Measurements from ENCODE around the gene ABHD2.
A peak's percentile ranks its signal among the peaks of the same experiment; 100 is the strongest.
"Not testable (repeated sequence)": the region's sequence is repeated elsewhere in the genome, so short reads cannot be mapped to it uniquely, and the experiment has no call there.

ABHD2 gene

DNA sequence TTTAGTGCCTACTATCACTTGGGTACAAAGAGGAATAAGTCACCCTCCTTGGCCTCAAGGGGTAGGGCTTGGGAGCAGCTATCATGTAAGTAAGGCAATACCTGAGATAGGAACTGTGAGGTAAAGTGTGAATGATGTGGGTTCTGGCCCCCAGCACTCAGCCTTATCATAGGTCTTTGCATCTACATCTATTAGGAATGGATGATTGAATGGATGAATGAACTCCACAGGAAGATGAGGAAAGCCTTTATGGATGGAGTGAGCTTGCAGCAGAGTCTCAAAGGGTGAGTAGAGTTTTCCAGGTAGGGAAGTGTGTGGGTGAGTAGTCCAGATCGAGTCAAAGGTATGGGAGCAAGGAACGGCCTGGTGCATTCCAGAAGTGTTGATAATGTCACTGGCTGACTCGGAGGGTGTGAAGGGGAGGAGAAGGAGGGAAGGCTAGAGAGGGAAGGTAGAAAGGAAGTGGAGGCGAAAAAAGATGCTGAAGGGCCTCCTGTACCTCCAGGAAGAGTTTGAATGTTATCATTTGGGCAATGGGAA lies 13.1 kb upstream of the ABHD2 start:
- H3K27me3 ChIP-seq (ENCODE audit: control insufficient read depth, insufficient read depth, low read length, poor library complexity, severe bottlenecking) = no peaks in the 10 kb centered on the region
- H3K27ac ChIP-seq (ENCODE audit: insufficient read depth, low read depth, low read length, poor library complexity, severe bottlenecking) = no peak overlapping the region
- no peak overlapping the region for H3K4me3 ChIP-seq (ENCODE audit: insufficient read depth, low read depth, low read length)
- no peaks in the 10 kb centered on the region for H3K4me1 ChIP-seq (ENCODE audit: control insufficient read depth, insufficient read depth, low read length)
- 88 to 92% methylated on average over 4 of the region's 4 CpGs for WGBS, 2 experiments
- no peaks in the 10 kb centered on the region for H3K36me3 ChIP-seq (ENCODE audit: control insufficient read depth, insufficient read depth, low read length)
- no peaks in the 10 kb centered on the region for H3K9me3 ChIP-seq (ENCODE audit: control insufficient read depth, low read length)

DNA sequence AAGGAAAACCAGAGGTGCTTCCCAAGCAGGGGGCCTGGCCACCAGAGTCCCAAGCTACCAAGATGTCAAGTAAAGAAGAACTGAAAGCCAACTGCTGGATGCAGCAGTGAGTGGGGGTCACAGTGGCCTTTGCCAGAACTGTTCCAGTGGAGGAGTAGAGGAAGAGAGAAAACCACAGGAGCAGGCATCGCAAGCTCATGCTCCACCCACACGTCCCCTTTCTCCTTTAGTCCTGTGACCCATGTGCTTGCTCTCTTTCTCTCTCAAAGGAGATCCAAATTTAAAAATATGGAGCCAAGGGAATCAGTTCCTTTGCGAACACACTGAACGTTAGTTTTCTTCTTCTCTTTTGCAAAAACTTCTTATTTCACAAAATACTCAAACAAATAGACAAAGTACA lies 12.4 kb upstream of the ABHD2 start:
- H3K4me1 ChIP-seq (ENCODE audit: control insufficient read depth, insufficient read depth, low read length) = no peaks in the 10 kb centered on the region
- no peaks in the 10 kb centered on the region for H3K36me3 ChIP-seq (ENCODE audit: control insufficient read depth, insufficient read depth, low read length)
- H3K27me3 ChIP-seq (ENCODE audit: control insufficient read depth, insufficient read depth, low read length, poor library complexity, severe bottlenecking) = no peaks in the 10 kb centered on the region
- H3K4me3 ChIP-seq (ENCODE audit: insufficient read depth, low read depth, low read length) = no peak overlapping the region
- no peaks in the 10 kb centered on the region for H3K9me3 ChIP-seq (ENCODE audit: control insufficient read depth, low read length)
- no peak overlapping the region for H3K27ac ChIP-seq (ENCODE audit: insufficient read depth, low read depth, low read length, poor library complexity, severe bottlenecking)
- WGBS, 2 experiments = 75 to 76% methylated on average over 4 of the region's 4 CpGs

DNA sequence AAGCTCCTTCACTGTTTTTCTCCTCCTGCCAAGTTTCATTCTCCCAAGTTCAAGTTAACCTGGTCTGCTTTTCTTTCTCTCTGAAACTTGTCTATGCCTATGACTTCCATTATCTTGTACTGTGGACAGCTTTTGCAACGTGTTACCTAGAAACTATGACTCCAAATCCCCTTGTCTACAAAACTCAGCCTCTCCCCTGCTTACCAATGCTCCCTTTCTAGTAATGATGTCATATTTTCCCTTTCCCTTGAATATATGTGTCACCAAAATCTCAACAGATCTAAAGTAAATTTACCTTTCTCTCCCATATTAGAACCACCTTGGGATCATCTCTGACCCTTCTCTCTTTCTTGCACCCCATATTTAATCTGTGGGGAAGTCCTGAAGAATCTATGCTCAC lies 10.5 kb upstream of the ABHD2 start:
- Histone ChIP-seq H3K4me1 (ENCODE audit: control insufficient read depth, insufficient read depth, low read length) (no peaks in the 10 kb centered on the region), H3K27me3 (ENCODE audit: control insufficient read depth, insufficient read depth, low read length, poor library complexity, severe bottlenecking) (no peaks in the 10 kb centered on the region), H3K27ac (ENCODE audit: insufficient read depth, low read depth, low read length, poor library complexity, severe bottlenecking) (no peak overlapping the region), H3K4me3 (ENCODE audit: insufficient read depth, low read depth, low read length) (no peak overlapping the region), H3K36me3 (ENCODE audit: control insufficient read depth, insufficient read depth, low read length) (no peaks in the 10 kb centered on the region), H3K9me3 (ENCODE audit: control insufficient read depth, low read length) (no peaks in the 10 kb centered on the region)
- WGBS, 2 experiments = 90% methylated on average over 1 of the region's 1 CpG

DNA sequence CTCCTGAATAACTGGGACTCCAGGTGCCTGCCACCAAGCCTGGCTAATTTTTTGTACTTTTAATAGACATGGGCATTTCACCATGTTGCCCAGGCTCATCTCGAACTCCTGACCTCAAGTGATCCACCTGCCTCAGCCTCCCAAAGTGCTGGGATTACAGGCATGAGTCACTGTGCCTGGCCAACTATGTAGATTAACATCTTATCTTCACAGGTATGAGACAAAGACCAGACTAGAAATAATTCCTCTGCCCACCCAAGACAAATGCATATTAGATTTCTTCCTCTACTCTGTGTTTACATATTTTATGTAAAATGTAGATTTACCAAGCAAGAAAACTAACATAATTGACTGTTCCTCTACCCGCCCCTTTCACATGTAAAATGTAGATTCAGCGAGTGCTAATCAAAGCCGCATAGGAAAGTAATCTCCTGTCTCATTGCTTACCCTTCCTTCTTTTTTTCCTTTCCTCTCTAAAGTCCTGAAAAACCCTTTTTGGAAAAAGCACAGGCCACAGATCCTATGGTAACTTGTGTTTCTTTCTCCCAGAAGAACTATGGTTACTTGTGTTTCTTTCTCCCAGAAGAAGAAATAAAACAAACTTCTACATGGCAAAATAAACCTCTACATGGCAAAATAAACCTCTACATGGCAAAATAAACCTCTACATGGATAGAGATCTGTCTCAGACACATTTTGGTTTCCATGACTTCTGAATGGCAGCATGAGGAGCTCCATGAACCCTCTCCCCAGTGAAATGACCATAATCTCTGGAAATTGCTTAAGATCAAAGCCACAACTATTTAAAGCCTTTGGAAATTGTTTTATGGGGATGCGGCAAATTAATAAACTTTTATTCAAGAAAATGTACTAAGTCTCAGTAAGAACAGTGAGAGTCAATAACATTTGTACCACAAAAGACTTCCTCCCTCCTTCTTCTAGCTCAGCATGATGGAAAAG lies 9.1 kb upstream of the ABHD2 start:
- Histone ChIP-seq H3K27ac (ENCODE audit: insufficient read depth, low read depth, low read length, poor library complexity, severe bottlenecking) (no peak overlapping the region), H3K4me1 (ENCODE audit: control insufficient read depth, insufficient read depth, low read length) (no peaks in the 10 kb centered on the region), H3K27me3 (ENCODE audit: control insufficient read depth, insufficient read depth, low read length, poor library complexity, severe bottlenecking) (no peaks in the 10 kb centered on the region), H3K9me3 (ENCODE audit: control insufficient read depth, low read length) (no peaks in the 10 kb centered on the region), H3K4me3 (ENCODE audit: insufficient read depth, low read depth, low read length) (no peak overlapping the region), H3K36me3 (ENCODE audit: control insufficient read depth, insufficient read depth, low read length) (no peaks in the 10 kb centered on the region)
- WGBS, 2 experiments = 91 to 94% methylated on average over 4 to 5 of the region's 5 CpGs

DNA sequence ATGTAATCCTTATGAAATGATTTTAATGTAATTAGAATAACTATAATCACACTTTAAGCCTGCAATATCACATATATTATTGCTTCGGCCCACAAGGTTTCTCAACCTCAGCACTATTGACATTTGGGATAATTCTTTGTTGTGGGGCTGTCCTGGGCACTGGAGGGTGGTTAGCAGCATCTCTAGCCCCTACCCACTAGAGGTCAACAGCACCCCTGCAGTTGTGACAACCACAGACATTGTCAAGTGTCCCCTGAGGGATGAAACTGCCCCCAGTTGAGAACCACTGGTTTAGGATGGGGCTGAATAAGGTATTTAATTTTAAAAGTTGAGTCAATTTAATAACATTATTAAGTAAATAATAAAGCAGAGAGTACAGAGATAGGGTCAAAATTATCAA lies 6.4 kb upstream of the ABHD2 start:
- 86% methylated on average over 1 of the region's 1 CpG; no CpG with 5 or more reads in 1 of the 2 experiments for WGBS, 2 experiments
- H3K4me3 ChIP-seq (ENCODE audit: insufficient read depth, low read depth, low read length) = no peak overlapping the region

DNA sequence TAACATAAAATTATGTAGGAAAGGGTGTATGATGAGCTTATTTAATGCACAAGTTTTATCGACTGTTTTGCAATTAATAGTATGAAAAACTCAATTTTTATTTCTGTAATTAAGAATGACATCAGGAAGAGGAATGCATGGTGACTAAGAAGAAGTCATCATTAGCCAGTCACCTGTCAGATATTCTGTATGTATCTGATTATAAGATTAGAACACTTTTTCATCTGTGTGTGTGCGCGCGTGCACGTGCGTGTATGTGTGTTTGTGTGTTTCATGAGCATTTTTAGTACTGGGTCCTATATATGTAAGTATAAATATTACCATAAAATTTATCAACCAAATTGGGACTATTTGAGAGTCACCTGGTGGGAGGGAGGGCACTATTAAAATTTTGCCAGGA lies 5.0 kb upstream of the ABHD2 start:
- no peaks in the 10 kb centered on the region for H3K36me3 ChIP-seq (ENCODE audit: control insufficient read depth, insufficient read depth, low read length)
- H3K9me3 ChIP-seq (ENCODE audit: control insufficient read depth, low read length) = no peaks in the 10 kb centered on the region
- H3K4me1 ChIP-seq (ENCODE audit: control insufficient read depth, insufficient read depth, low read length) = peaks cover 11% of the 10 kb centered on the region
- 86 to 100% methylated on average over 1 to 6 of the region's 6 CpGs for WGBS, 2 experiments
- H3K4me3 ChIP-seq (ENCODE audit: insufficient read depth, low read depth, low read length) = no peak overlapping the region
- no peak overlapping the region for H3K27ac ChIP-seq (ENCODE audit: insufficient read depth, low read depth, low read length, poor library complexity, severe bottlenecking)
- no peaks in the 10 kb centered on the region for H3K27me3 ChIP-seq (ENCODE audit: control insufficient read depth, insufficient read depth, low read length, poor library complexity, severe bottlenecking)

More for the DNA sequence above, 6.4 kb upstream of the ABHD2 start:
- Histone ChIP-seq H3K27me3 (ENCODE audit: control insufficient read depth, insufficient read depth, low read length, poor library complexity, severe bottlenecking) (no peaks in the 10 kb centered on the region), H3K27ac (ENCODE audit: insufficient read depth, low read depth, low read length, poor library complexity, severe bottlenecking) (no peak overlapping the region), H3K36me3 (ENCODE audit: control insufficient read depth, insufficient read depth, low read length) (no peaks in the 10 kb centered on the region), H3K4me1 (ENCODE audit: control insufficient read depth, insufficient read depth, low read length) (peaks cover 2% of the 10 kb centered on the region), H3K9me3 (ENCODE audit: control insufficient read depth, low read length) (no peaks in the 10 kb centered on the region)

DNA sequence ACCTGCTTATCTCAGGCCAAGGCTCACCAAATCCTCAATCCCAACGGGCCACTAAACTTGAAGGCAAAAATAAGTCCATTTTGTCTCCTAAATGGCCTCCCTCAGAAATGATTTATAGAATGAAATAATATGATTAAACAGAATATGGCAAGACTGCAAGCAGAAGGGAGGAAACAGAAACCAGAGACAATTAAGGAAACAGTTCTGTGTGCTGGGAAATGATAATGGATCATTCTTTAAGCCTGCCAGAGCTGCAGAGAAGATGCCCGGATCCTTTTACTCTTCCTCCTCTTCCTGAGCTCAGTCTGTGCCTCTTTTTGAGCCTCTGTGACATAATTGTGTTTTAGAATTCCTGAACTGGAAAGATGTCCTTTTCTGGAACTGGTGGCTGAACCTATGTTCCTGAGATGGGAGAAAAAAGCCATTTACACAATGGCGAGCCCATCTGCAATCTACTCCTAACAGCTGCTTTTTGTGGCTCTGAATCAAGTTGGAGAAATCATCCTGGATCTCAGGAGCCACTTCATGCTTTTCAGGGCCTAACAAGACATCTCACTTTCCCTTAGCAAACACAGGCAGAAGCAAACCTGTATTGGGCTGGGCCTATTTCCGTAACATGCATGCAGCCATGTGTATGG lies 2.8 kb upstream of the ABHD2 start:
- Histone ChIP-seq H3K9me3 (ENCODE audit: control insufficient read depth, low read length) (no peaks in the 10 kb centered on the region), H3K27me3 (ENCODE audit: control insufficient read depth, insufficient read depth, low read length, poor library complexity, severe bottlenecking) (no peaks in the 10 kb centered on the region), H3K4me1 (ENCODE audit: control insufficient read depth, insufficient read depth, low read length) (peaks cover 11% of the 10 kb centered on the region), H3K27ac (ENCODE audit: insufficient read depth, low read depth, low read length, poor library complexity, severe bottlenecking) (no peak overlapping the region), H3K36me3 (ENCODE audit: control insufficient read depth, insufficient read depth, low read length) (no peaks in the 10 kb centered on the region), H3K4me3 (ENCODE audit: insufficient read depth, low read depth, low read length) (no peak overlapping the region)
- WGBS, 2 experiments = 84 to 92% methylated on average over 4 of the region's 4 CpGs

DNA sequence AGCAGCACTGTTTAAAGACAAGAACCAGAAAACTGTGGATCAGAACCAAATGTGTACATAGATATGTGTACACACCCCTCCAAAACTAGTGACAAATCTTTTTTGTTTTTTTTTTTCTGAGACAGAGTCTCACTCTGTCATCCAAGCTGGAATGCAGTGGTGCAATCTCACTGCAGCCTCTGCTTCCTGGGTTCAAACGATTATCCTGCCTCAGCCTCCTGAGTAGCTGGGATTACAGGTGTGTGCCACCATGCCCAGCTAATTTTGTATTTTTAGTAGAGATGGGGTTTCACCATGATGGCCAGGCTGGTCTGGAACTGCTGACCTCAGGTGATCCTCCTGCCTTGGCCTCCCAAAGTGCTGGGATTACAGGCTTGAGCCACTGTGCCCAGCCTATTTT lies 2.3 kb upstream of the ABHD2 start:
- not testable (repeated sequence) for H3K36me3 ChIP-seq (ENCODE audit: control insufficient read depth, insufficient read depth, low read length); H3K27ac ChIP-seq (ENCODE audit: insufficient read depth, low read depth, low read length, poor library complexity, severe bottlenecking); H3K4me3 ChIP-seq (ENCODE audit: insufficient read depth, low read depth, low read length); H3K9me3 ChIP-seq (ENCODE audit: control insufficient read depth, low read length); H3K27me3 ChIP-seq (ENCODE audit: control insufficient read depth, insufficient read depth, low read length, poor library complexity, severe bottlenecking)
- peaks cover 11% of the 10 kb centered on the region for H3K4me1 ChIP-seq (ENCODE audit: control insufficient read depth, insufficient read depth, low read length)
- 94 to 100% methylated on average over 1 of the region's 1 CpG for WGBS, 2 experiments

DNA sequence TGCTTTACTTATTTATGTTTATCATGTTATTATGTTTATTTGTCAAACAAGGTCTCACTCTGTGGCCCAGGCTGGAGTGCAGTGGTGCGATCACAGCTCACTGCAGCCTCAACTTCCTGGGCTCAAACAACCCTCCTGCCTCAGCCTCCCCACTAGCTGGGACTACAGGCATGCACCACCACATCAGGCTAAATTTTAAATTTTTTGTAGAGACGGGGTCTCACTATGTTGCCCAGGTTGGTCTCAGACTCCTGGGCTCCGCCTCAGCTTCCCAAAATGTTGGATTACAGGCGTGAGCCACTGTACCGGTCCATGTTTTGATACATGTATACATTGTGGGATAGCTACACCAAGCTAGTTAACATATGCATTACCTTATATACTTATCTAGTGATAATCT lies 1.9 kb upstream of the ABHD2 start:
- peaks cover 11% of the 10 kb centered on the region for H3K4me1 ChIP-seq (ENCODE audit: control insufficient read depth, insufficient read depth, low read length)
- H3K9me3 ChIP-seq (ENCODE audit: control insufficient read depth, low read length); H3K4me3 ChIP-seq (ENCODE audit: insufficient read depth, low read depth, low read length); H3K36me3 ChIP-seq (ENCODE audit: control insufficient read depth, insufficient read depth, low read length); H3K27me3 ChIP-seq (ENCODE audit: control insufficient read depth, insufficient read depth, low read length, poor library complexity, severe bottlenecking); H3K27ac ChIP-seq (ENCODE audit: insufficient read depth, low read depth, low read length, poor library complexity, severe bottlenecking): not testable (repeated sequence)
- 95 to 96% methylated on average over 5 of the region's 5 CpGs for WGBS, 2 experiments

DNA sequence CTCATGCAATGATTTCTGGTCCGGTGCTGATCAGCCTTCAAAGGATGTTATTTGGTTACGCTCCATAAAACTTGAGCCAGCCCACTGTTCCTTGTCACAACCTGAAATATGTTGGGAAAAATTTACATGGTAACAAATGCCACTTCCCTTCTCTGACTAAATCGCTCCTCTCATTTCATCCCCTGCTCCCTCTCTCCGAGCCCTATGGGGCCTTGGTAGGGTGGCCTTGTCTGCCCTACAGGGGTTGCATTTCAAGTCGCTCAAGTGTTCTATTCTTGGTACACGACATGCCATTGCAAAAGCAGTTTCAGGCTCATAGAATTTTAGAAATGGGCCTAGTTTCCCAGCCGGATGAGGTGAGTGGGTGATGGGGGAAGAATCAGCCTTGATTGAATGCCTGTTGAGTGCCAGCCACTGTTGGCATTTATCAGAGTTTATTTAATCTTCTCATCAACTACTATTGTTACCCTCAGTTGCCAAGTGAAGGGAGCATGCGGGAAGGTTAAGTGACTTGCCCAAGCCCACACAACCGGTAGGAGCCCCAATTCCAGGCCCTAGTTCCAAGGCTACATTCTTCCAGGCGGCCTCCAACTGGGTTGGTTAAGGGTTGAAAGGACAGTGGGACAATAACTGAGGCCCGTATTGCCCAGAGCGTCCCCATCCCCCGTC lies 961 bp upstream of the ABHD2 start:
- H3K9me3 ChIP-seq (ENCODE audit: control insufficient read depth, low read length) = no peaks in the 10 kb centered on the region
- peaks cover 11% of the 10 kb centered on the region for H3K4me1 ChIP-seq (ENCODE audit: control insufficient read depth, insufficient read depth, low read length)
- H3K4me3 ChIP-seq (ENCODE audit: insufficient read depth, low read depth, low read length) = peak overlapping the region; percentile 45
- 56 to 58% methylated on average over 13 of the region's 13 CpGs for WGBS, 2 experiments
- H3K27me3 ChIP-seq (ENCODE audit: control insufficient read depth, insufficient read depth, low read length, poor library complexity, severe bottlenecking) = no peaks in the 10 kb centered on the region
- H3K36me3 ChIP-seq (ENCODE audit: control insufficient read depth, insufficient read depth, low read length) = no peaks in the 10 kb centered on the region
- H3K27ac ChIP-seq (ENCODE audit: insufficient read depth, low read depth, low read length, poor library complexity, severe bottlenecking) = peak overlapping the region; percentile 88

Data from ectodermal cell (in vitro differentiated cells).